GM12878 (cell line): ENCODE data around the gene TRIM67. TPM values are rescaled to one million over a fixed set of nuclear protein-coding genes. Genes with fewer than 3 reads are reported as not detected.

ENCODE experiments used
- ATAC-seq: fragments of 200-7000 bp; cut with Tn5 transposase; 3 replicates; pipeline ENCODE4 v1.9.1; 2020; ENCODE audit warnings: mild to moderate bottlenecking, moderate library complexity
- BruUV-seq: library from RNA; stranded (reverse); fragments of 400-500 nt; replicated peaks from 2 replicates; lab custom pipeline; 2021; lab: Mats Ljungman, UMichigan
- CTCF ChIA-PET: fragments of 300-600 bp; sonication (Branson Sonifier 250); formaldehyde crosslinking; extraction: SDS; loops from one replicate; lab custom pipeline; 2021; ENCODE audit warnings: inconsistent platforms; lab: Yijun Ruan, JAX
- POLR2A ChIA-PET: fragments of 350-600 bp; formaldehyde crosslinking; extraction: SDS; loops from one replicate; lab custom pipeline; 2021; ENCODE audit warnings: inconsistent platforms; lab: Charles Lee
- RAD21 ChIA-PET: fragments of 300-600 bp; sonication (Branson Sonifier 250); formaldehyde crosslinking; loops from one replicate; lab custom pipeline; 2023; ENCODE audit warnings: antibody characterized with exemption; ENCODE audit not compliant: unreplicated experiment; lab: Charles Lee
- SMC1A ChIA-PET: fragments of 300-600 bp; sonication (Branson Sonifier 250); formaldehyde crosslinking; loops from one replicate; lab custom pipeline; 2023; ENCODE audit not compliant: unreplicated experiment, uncharacterized antibody; lab: Charles Lee
- DNase-seq: peaks from one replicate; pipeline ENCODE4 v3.0.0-alpha.2; 2011; ENCODE audit warnings: low read depth, low spot score
- FAIRE-seq: peaks from 3 replicates; lab custom pipeline; 2011; peaks lifted over from hg19 to GRCh38; lab: Jason Lieb, UNC
- H2AFZ ChIP-seq: 2 replicates; pipeline ENCODE4 v1.6.0; 2011; ENCODE audit warnings: low read depth, low read length, control low read depth; ENCODE audit not compliant: control insufficient read depth
- H3K27ac ChIP-seq: 2 replicates; pipeline ENCODE4 v1.5.1; 2011; ENCODE audit warnings: control low read depth; ENCODE audit not compliant: control insufficient read depth, insufficient read depth
- H3K27me3 ChIP-seq, 2 experiments: replicated peaks in 1 of 2; 2 replicates each; pipeline versions ENCODE4 v1.6.0 to v1.6.1; 2011; ENCODE audit warnings: low read length in 1 of 2; ENCODE audit not compliant: control insufficient read depth in 2 of 2, insufficient read depth in 2 of 2
- H3K36me3 ChIP-seq, 2 experiments: 2 replicates each; pipeline ENCODE4 v1.5.1; 2011; ENCODE audit warnings: low read length in 1 of 2; ENCODE audit not compliant: control insufficient read depth in 2 of 2, insufficient read depth in 2 of 2
- H3K4me1 ChIP-seq: 2 replicates; pipeline ENCODE4 v1.6.1; 2011; ENCODE audit warnings: mild to moderate bottlenecking, low read length, moderate library complexity, mixed read lengths; ENCODE audit not compliant: control insufficient read depth, insufficient read depth
- H3K4me2 ChIP-seq: 2 replicates; pipeline ENCODE4 v1.6.0; 2011; ENCODE audit warnings: control low read depth; ENCODE audit not compliant: control insufficient read depth, insufficient read depth
- H3K4me3 ChIP-seq: fragments of 200-600 bp; sonication (generic); 2 replicates; pipeline ENCODE4 v1.5.1; 2016
- H3K79me2 ChIP-seq: 2 replicates; pipeline ENCODE4 v1.6.0; 2011; ENCODE audit warnings: low read length; ENCODE audit not compliant: control insufficient read depth, insufficient read depth
- H3K9ac ChIP-seq: 2 replicates; pipeline ENCODE4 v1.8.0; 2011; ENCODE audit warnings: low read length, control low read depth, mixed read lengths; ENCODE audit not compliant: control insufficient read depth, insufficient read depth
- H3K9me3 ChIP-seq: replicated peaks from 3 replicates; pipeline ENCODE4 v1.5.1; 2011; ENCODE audit warnings: mild to moderate bottlenecking, low read length; ENCODE audit not compliant: control insufficient read depth, insufficient read depth
- H4K20me1 ChIP-seq: 2 replicates; pipeline ENCODE4 v1.6.0; 2011; ENCODE audit not compliant: control insufficient read depth, insufficient read depth
- CHD4 ChIP-seq: fragments of 200-600 bp; sonication (generic); IDR thresholded peaks from 2 replicates; pipeline ENCODE4 v1.6.1; 2016; ENCODE audit warnings: mild to moderate bottlenecking
- CTCF ChIP-seq, 3 experiments: IDR thresholded peaks in 2 of 3; conservative IDR thresholded peaks in 1 of 3; 2 replicates each; pipeline ENCODE4 v1.5.1; 2011; ENCODE audit warnings: low read depth in 3 of 3, low read length in 3 of 3, mild to moderate bottlenecking in 3 of 3, control low read depth in 2 of 3, moderate library complexity in 2 of 3, inconsistent platforms in 1 of 3, mixed read lengths in 1 of 3; ENCODE audit not compliant: control insufficient read depth in 2 of 3, insufficient read depth in 1 of 3; ENCODE audit errors: extremely low read depth in 1 of 3
- EZH2 ChIP-seq: IDR thresholded peaks from 2 replicates; pipeline ENCODE4 v1.6.1; 2012; ENCODE audit warnings: low read depth, mild to moderate bottlenecking, control low read depth, inconsistent platforms, low read length, borderline replicate concordance; ENCODE audit not compliant: control insufficient read depth
- FOS ChIP-seq: IDR thresholded peaks from 3 replicates; pipeline ENCODE4 v1.6.1; 2011; ENCODE audit warnings: borderline replicate concordance; ENCODE audit not compliant: insufficient read length; ENCODE audit errors: extremely low read depth
- NR2C1 ChIP-seq: fragments of 450-650 bp; IDR thresholded peaks from 2 replicates; pipeline ENCODE4 v1.6.1; 2017; ENCODE audit warnings: antibody characterized with exemption, mild to moderate bottlenecking, moderate library complexity
- POLR2AphosphoS5 ChIP-seq: IDR thresholded peaks from 2 replicates; pipeline ENCODE4 v1.6.1; 2011; ENCODE audit warnings: mild to moderate bottlenecking, low read length, inconsistent platforms
- RCOR1 ChIP-seq: conservative IDR thresholded peaks from 2 replicates; pipeline ENCODE4 v1.6.1; 2012; ENCODE audit warnings: low read depth, low read length, improper control_type of control experiment
- SREBF1 ChIP-seq: IDR thresholded peaks from 2 replicates; pipeline ENCODE4 v1.6.1; 2012; ENCODE audit warnings: mild to moderate bottlenecking, low read length
- TCF12 ChIP-seq: IDR thresholded peaks from 2 replicates; pipeline ENCODE4 v1.6.1; 2011; ENCODE audit warnings: low read depth, mild to moderate bottlenecking, low read length
- WGBS: methylation state at CpG from one replicate; pipeline ENCODE4 v1.1.6; 2016; ENCODE audit warnings: low lambda C conversion rate; ENCODE audit not compliant: insufficient replicate concordance, insufficient coverage; ENCODE audit errors: missing lambda C conversion rate; 5-methylcytosine and 5-hydroxymethylcytosine counted together
- in situ Hi-C: fragments of 300-500 bp; cut with MboI; formaldehyde crosslinking; loops from 9 replicates; pipeline ENCODE4 v1.14.3; 2018; ENCODE audit warnings: mixed read lengths
- intact Hi-C: fragments of 100-400 bp; cut with micrococcal nuclease; formaldehyde crosslinking; loops from one replicate; pipeline ENCODE4 v1.14.2; 2022; ENCODE audit not compliant: unreplicated experiment
- polyA plus RNA-seq, 11 experiments: library from polyadenylated mRNA; depleted of rRNA in 4 of 11; unstranded in 6 of 11; stranded (reverse) in 5 of 11; fragments of >200 nt; fragmentation: Nextera tagmentation in 4 of 11; fragmentation: Illumina TruSeq in 1 of 11; extraction: Ambion mirVana in 4 of 11; extraction: Trizol in 1 of 11; gene quantifications; 1 replicate in 1 of 11; 2 replicates in 10 of 11; pipeline versions ENCODE4 v1.2.1 to v1.2.3, GENCODE V29; 2011 to 2016; ENCODE audit warnings: inconsistent platforms in 2 of 11, missing spikeins in 2 of 11, low read depth in 1 of 11
- total RNA-seq, 4 experiments: library from RNA; depleted of rRNA in 3 of 4; stranded (reverse); fragments of >200 nt in 3 of 4; fragmentation: Illumina TruSeq in 1 of 4; extraction: Trizol in 1 of 4; gene quantifications; 2 replicates each; pipeline versions ENCODE4 v1.2.1 to v1.2.3, GENCODE V29; 2013 to 2021

Gene TRIM67
- total and polyA plus RNA-seq, 10 of the 15 experiments (the other 5 are each of a cell fraction or from before 2014, with no cell fraction given), result under 0.01 to 0.01 TPM; not detected in 8

- H2AFZ ChIP-seq, result no peak overlapping the region
- SMC1A ChIA-PET, result interaction anchor here (0.5 to 1.1 kb wide), 2 partner anchors 23 to 621 kb away, joined by 3 read pairs; no protein-coding TSS in a partner anchor
- intact Hi-C loops, result no loop called here
- 100% methylated on average over 1 of the region's 1 CpG for WGBS
- in situ Hi-C loops, result no loop called here
- CTCF ChIA-PET, result no interaction called here
- BruUV-seq, result no TSS peak
- FAIRE-seq, result no peak
- no peaks in the 10 kb centered on the region for H3K36me3 ChIP-seq
- peak; percentile 42; the same call in 2 of the 3 replicates for ATAC-seq
- no peaks in the 10 kb centered on the region for H3K79me2 ChIP-seq
- no peaks in the 10 kb centered on the region for H3K9me3 ChIP-seq
- TF ChIP-seq SREBF1, result no peak
- no peak for TF ChIP-seq POLR2AphosphoS5
- no peak for TF ChIP-seq EZH2
- TF ChIP-seq RCOR1, result no peak
- TF ChIP-seq CHD4, result no peak
- no peak for TF ChIP-seq TCF12
- TF ChIP-seq FOS, result no peak
- TF ChIP-seq NR2C1, result no peak
- TF ChIP-seq CTCF (IDR thresholded peaks at IDR 0.05 in 2 of 3, conservative IDR thresholded peaks at IDR 0.05 in 1 of 3; ENCODE audit: control insufficient read depth in 2 of 3, extremely low read depth in 1 of 3, insufficient read depth in 1 of 3, low read depth in 3 of 3, low read length in 3 of 3), result peak in 2 of 3 experiments; percentile 14 to 38; a peak in 2 of 6 replicates
- POLR2A ChIA-PET, result no interaction called here
- H3K27me3 ChIP-seq, result peaks cover 1 to 8% of the 10 kb centered on the region in 2 experiments; a peak in 3 of 4 replicates
- DNase-seq, result no peak
- H3K4me2 ChIP-seq, result no peak overlapping the region
- H3K4me1 ChIP-seq, result no peaks in the 10 kb centered on the region
- no peak overlapping the region for H3K4me3 ChIP-seq
- H4K20me1 ChIP-seq, result no peaks in the 10 kb centered on the region
- RAD21 ChIA-PET, result no interaction called here
- no peak overlapping the region for H3K27ac ChIP-seq
- H3K9ac ChIP-seq, result no peak overlapping the region
Observed at GRCh38 chr1:231170875-231171274, 9.0 kb downstream of the TRIM67 start.
